22Rv1 (cell line): ENCODE results near the gene WWOX.

Source experiments
- H3K27ac ChIP-seq: fragments of 450-650 bp; 2 replicates; pipeline ENCODE4 v1.5.1; 2017
- CTCF ChIP-seq: fragments of 450-650 bp; IDR thresholded peaks from 2 replicates; pipeline ENCODE4 v1.5.1; 2017; ENCODE audit warnings: mild to moderate bottlenecking
- ZFX ChIP-seq: fragments of 450-650 bp; IDR thresholded peaks from 2 replicates; pipeline ENCODE4 v1.6.1; 2017; ENCODE audit warnings: antibody characterized with exemption, borderline replicate concordance

WWOX gene

GRCh38 chr16:78215222-78215621 is 115.8 kb downstream of the WWOX start:
- no peak for TF ChIP-seq ZFX
- TF ChIP-seq CTCF, result no peak

DNA sequence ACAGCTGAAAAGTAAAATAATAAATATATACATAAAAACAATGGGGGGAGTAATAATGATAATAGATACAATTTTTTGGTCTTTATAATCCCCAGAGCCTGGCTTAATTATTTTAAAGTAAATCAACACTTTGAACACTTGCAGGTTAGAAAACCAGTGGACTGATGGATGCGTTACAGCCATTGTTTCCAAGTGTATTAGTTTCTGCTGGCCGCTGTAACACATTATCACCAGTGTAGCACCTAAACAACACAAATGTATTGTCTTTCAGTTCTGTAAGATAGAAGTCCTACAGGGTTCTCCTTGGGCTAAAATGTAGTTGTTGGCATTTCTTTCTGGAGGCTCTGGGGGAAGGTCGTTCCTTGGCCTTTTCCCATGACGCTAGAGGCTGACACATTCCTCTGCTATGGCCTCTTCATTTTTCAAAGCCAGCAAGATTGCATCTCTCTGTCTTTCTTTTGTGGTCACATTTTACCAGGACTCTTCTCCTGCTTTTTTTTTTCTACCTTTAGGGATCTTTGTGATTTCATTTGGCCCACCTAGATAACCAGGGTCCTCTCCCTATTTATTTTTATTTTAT is 116.8 kb downstream of the WWOX start:
- no peak overlapping the region for H3K27ac ChIP-seq
- TF ChIP-seq ZFX, result no peak
- no peak for TF ChIP-seq CTCF

More at GRCh38 chr16:78215222-78215621, 115.8 kb downstream of the WWOX start:
- H3K27ac ChIP-seq, result no peak overlapping the region

DNA sequence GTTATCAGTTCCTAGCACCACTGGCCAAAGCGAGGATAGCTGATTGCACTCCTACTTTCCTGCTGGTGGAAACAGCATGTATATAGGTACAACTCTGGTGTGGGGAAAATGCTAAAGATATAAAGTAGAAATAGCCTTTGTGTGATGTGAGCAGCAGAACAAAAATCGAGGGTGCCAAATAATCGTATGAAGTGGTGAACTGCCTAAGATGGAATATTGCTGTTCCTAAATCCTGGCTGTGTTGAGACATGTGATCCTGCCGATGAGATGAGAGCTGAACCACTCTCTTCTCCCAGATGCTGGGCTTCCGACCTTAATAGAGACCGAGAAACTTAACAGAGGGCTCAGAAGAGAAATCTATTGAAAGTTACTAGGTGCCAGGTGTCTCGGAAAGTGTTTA is 117.8 kb downstream of the WWOX start:
- no peak for TF ChIP-seq CTCF
- no peak for TF ChIP-seq ZFX
- no peak overlapping the region for H3K27ac ChIP-seq

GRCh38 chr16:78218279-78218678 is 118.8 kb downstream of the WWOX start:
- TF ChIP-seq CTCF (no peak), ZFX (no peak)
- H3K27ac ChIP-seq, result no peak overlapping the region

DNA sequence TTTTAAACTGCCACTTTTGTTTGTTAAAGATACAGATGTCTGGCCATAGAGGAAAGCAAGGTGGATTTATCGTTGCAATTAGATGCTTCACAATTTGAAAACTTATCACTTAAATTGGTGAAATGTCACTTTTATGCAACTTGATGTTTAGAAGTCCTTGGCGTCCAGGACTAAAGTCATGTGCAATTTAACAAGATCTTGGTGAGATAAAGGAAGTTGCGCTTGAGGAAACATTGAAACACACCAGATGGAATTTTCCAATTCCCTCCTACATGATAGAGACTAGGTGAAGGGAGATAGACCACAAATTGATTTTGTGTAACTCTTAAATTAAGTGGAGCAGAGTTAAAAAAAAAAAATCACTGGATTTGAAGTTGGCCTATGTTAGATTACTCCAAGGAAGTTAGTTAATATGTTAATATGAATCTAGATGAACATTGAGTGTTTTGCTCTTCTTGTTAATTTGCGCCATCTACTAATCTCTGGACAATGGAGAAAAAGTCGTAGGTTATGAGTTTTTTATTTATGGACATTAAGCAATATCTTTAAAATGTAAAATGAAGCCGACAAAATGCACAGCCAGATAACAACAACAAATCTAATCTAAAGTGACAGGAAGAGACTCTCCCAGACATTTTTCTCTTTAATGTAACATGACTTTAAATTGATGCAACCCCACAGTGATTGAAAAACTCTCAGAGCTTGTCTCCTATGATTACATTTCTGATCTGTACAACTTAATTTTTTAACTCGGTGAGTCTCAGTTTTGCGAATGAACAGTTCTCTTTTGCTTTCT is 119.6 kb downstream of the WWOX start:
- no peak for TF ChIP-seq ZFX
- TF ChIP-seq CTCF, result no peak
- H3K27ac ChIP-seq, result no peak overlapping the region

DNA sequence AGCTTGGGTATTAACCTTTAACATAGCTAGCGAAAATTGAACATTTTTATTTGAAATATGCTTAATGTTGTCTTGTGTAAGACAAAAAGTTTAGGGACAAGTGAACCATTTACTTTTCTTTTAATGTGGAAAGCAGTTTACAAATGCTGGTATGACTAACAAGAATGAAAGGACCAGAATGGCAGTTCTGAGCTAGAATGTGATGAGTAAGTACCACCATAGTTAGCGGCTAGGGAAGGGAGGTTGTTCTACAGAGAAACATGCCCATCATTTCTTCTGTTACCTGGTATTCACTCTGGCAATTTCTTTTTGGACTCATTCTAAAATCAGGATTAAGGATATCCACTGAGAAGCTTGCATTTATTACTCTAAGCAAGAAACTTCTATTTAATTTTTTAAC is 121.1 kb downstream of the WWOX start:
- TF ChIP-seq CTCF (no peak), ZFX (no peak)

GRCh38 chr16:78221892-78222291 is 122.4 kb downstream of the WWOX start:
- TF ChIP-seq CTCF (no peak), ZFX (no peak)
- H3K27ac ChIP-seq, result no peak overlapping the region

More for the DNA sequence above, 121.1 kb downstream of the WWOX start:
- H3K27ac ChIP-seq, result no peak overlapping the region
